Neural cell (in vitro differentiated cells): ENCODE results near the gene TRAPPC5. TPM values are rescaled to one million over a fixed set of nuclear protein-coding genes. Genes with fewer than 3 reads are reported as not detected.

Source experiments
- H2AFZ ChIP-seq: fragments of 200-600, 300-800 bp; sonication (generic), shearing (Covaris generic); 2 replicates; pipeline ENCODE4 v1.6.0; 2014; ENCODE audit warnings: low read depth, mild to moderate bottlenecking, antibody characterized with exemption, low read length, moderate library complexity
- H3F3A ChIP-seq: fragments of 200-600 bp; shearing (Covaris generic); 2 replicates; pipeline ENCODE4 v1.6.1; 2016; ENCODE audit warnings: mild to moderate bottlenecking, moderate library complexity, mixed read lengths, antibody characterized with exemption, low read length; ENCODE audit not compliant: insufficient read depth, poor library complexity, severe bottlenecking
- H3K27ac ChIP-seq: fragments of 200-600, 300-800 bp; sonication (generic), shearing (Covaris generic); 2 replicates; pipeline ENCODE4 v1.5.1; 2014; ENCODE audit warnings: mild to moderate bottlenecking, low read length, moderate library complexity
- H3K27me3 ChIP-seq: fragments of 300-800, 200-600 bp; sonication (generic), shearing (Covaris generic); 2 replicates; pipeline ENCODE4 v1.6.0; 2014; ENCODE audit warnings: mild to moderate bottlenecking, low read depth, low read length, moderate library complexity; ENCODE audit not compliant: insufficient read depth
- H3K36me3 ChIP-seq: fragments of 300-800, 200-600 bp; sonication (generic), shearing (Covaris generic); 2 replicates; pipeline ENCODE4 v1.5.1; 2014; ENCODE audit warnings: mild to moderate bottlenecking, antibody characterized with exemption, low read length, moderate library complexity; ENCODE audit not compliant: insufficient read depth
- H3K4me2 ChIP-seq: fragments of 300-800, 200-600 bp; sonication (generic), shearing (Covaris generic); 2 replicates; pipeline ENCODE4 v1.6.0; 2014; ENCODE audit warnings: mild to moderate bottlenecking, low read length
- H3K4me3 ChIP-seq: fragments of 300-800, 200-600 bp; sonication (generic), shearing (Covaris generic); 2 replicates; pipeline ENCODE4 v1.5.1; 2014; ENCODE audit warnings: mild to moderate bottlenecking, low read length, moderate library complexity
- H3K79me2 ChIP-seq: fragments of 200-600 bp; shearing (Covaris generic); replicated peaks from 2 replicates; pipeline ENCODE4 v1.6.0; 2014; ENCODE audit warnings: mild to moderate bottlenecking, low read length, moderate library complexity; ENCODE audit not compliant: insufficient read depth
- H3K9ac ChIP-seq: fragments of 300-800, 200-600 bp; sonication (generic), shearing (Covaris generic); 2 replicates; pipeline ENCODE4 v1.6.1; 2016; ENCODE audit warnings: mild to moderate bottlenecking, low read length, mixed read lengths
- H3K9me2 ChIP-seq: fragments of 200-600 bp; shearing (Covaris generic); 2 replicates; pipeline ENCODE4 v1.6.1; 2016; ENCODE audit warnings: mild to moderate bottlenecking, low read length, mixed read lengths; ENCODE audit not compliant: insufficient read depth
- H3K9me3 ChIP-seq: fragments of 200-600, 300-800 bp; sonication (generic), shearing (Covaris generic); 2 replicates; pipeline ENCODE4 v1.6.1; 2016; ENCODE audit warnings: mild to moderate bottlenecking, mixed run types, low read length, moderate library complexity, mixed read lengths
- H4K20me1 ChIP-seq: fragments of 200-600 bp; shearing (Covaris generic); 2 replicates; pipeline ENCODE4 v1.6.1; 2016; ENCODE audit warnings: mild to moderate bottlenecking, mixed run types; ENCODE audit not compliant: insufficient read depth
- EP300 ChIP-seq: fragments of 450-650 bp; conservative IDR thresholded peaks from 2 replicates; pipeline ENCODE4 v1.6.1; 2014; ENCODE audit warnings: antibody characterized with exemption, mild to moderate bottlenecking, moderate library complexity; ENCODE audit not compliant: poor library complexity, severe bottlenecking
- EZH2 ChIP-seq: fragments of 200-600, 300-800 bp; shearing (Covaris generic), sonication (generic); IDR thresholded peaks from 2 replicates; pipeline ENCODE4 v1.6.1; 2014; ENCODE audit warnings: antibody characterized with exemption, low read length, borderline replicate concordance, mild to moderate bottlenecking; ENCODE audit not compliant: insufficient read depth, poor library complexity, severe bottlenecking
- MXI1 ChIP-seq: fragments of 450-650 bp; conservative IDR thresholded peaks from 2 replicates; pipeline ENCODE4 v1.6.1; 2014; ENCODE audit warnings: antibody characterized with exemption, mild to moderate bottlenecking; ENCODE audit not compliant: poor library complexity, severe bottlenecking
- POLR2AphosphoS5 ChIP-seq: IDR thresholded peaks from 2 replicates; pipeline ENCODE4 v1.6.1; 2012
- RAD21 ChIP-seq: fragments of 450-650 bp; conservative IDR thresholded peaks from 2 replicates; pipeline ENCODE4 v1.6.1; 2014; ENCODE audit warnings: antibody characterized with exemption, mild to moderate bottlenecking, moderate library complexity
- SMC3 ChIP-seq: fragments of 450-650 bp; conservative IDR thresholded peaks from 2 replicates; pipeline ENCODE4 v1.6.1; 2014; ENCODE audit warnings: antibody characterized with exemption, mild to moderate bottlenecking, moderate library complexity; ENCODE audit not compliant: poor library complexity
- TAF1 ChIP-seq: IDR thresholded peaks from 2 replicates; pipeline ENCODE4 v1.6.1; 2012; ENCODE audit warnings: low read depth
- polyA plus RNA-seq: library from polyadenylated mRNA; depleted of rRNA; stranded (reverse); fragments of >200 nt; gene quantifications from 2 replicates; pipeline ENCODE4 v1.2.3, GENCODE V29; 2014
- TF ChIP-seq, protein P1 (sequence below): fragments of 450-650 bp; IDR thresholded peaks from 2 replicates; pipeline ENCODE4 v1.5.1; 2014; ENCODE audit warnings: antibody characterized with exemption, mild to moderate bottlenecking, moderate library complexity; ENCODE audit not compliant: poor library complexity, severe bottlenecking
- TF ChIP-seq, protein P2 (sequence below): IDR thresholded peaks from 2 replicates; pipeline ENCODE4 v1.6.1; 2012; ENCODE audit warnings: borderline replicate concordance

The TRAPPC5 gene
- polyA plus RNA-seq, 1 donor from 2014 or later, result 88.5 TPM

DNA sequence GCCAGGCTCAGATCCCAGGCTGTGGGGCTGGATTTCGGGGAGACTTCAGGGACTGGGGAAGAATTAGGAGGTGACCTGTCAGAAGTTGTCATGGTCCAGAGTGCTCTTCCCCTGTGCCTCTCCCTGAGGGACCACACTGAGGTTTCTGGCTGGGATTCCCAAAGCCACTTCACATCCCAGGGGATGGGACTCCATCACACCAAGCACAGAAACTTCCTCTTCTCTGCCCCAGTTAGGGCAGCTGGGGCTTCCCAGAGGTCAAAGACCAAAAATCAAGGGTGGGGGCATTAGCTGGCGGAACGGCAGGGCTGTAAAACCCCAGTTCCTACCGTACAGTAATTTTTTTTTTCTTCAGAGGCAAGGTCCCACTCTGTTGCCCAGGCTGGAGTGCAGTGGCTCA is 13.9 kb downstream of the TRAPPC5 start:
- H3K36me3 ChIP-seq, result no peaks in the 10 kb centered on the region
- no peaks in the 10 kb centered on the region for H3K9me2 ChIP-seq
- H3K4me3 ChIP-seq, result no peak overlapping the region
- no peaks in the 10 kb centered on the region for H3K79me2 ChIP-seq
- no peak overlapping the region for H3K9ac ChIP-seq
- no peaks in the 10 kb centered on the region for H4K20me1 ChIP-seq
- no peak overlapping the region for H3K27ac ChIP-seq
- no peaks in the 10 kb centered on the region for H3K9me3 ChIP-seq
- no peak overlapping the region for H3K4me2 ChIP-seq
- TF ChIP-seq, protein P1, sequence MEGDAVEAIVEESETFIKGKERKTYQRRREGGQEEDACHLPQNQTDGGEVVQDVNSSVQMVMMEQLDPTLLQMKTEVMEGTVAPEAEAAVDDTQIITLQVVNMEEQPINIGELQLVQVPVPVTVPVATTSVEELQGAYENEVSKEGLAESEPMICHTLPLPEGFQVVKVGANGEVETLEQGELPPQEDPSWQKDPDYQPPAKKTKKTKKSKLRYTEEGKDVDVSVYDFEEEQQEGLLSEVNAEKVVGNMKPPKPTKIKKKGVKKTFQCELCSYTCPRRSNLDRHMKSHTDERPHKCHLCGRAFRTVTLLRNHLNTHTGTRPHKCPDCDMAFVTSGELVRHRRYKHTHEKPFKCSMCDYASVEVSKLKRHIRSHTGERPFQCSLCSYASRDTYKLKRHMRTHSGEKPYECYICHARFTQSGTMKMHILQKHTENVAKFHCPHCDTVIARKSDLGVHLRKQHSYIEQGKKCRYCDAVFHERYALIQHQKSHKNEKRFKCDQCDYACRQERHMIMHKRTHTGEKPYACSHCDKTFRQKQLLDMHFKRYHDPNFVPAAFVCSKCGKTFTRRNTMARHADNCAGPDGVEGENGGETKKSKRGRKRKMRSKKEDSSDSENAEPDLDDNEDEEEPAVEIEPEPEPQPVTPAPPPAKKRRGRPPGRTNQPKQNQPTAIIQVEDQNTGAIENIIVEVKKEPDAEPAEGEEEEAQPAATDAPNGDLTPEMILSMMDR, result no peak
- TF ChIP-seq RAD21, result no peak
- TF ChIP-seq EZH2, result no peak
- no peak for TF ChIP-seq POLR2AphosphoS5
- no peak overlapping the region for H2AFZ ChIP-seq
- no peaks in the 10 kb centered on the region for H3K27me3 ChIP-seq
- no peaks in the 10 kb centered on the region for H3F3A ChIP-seq

DNA sequence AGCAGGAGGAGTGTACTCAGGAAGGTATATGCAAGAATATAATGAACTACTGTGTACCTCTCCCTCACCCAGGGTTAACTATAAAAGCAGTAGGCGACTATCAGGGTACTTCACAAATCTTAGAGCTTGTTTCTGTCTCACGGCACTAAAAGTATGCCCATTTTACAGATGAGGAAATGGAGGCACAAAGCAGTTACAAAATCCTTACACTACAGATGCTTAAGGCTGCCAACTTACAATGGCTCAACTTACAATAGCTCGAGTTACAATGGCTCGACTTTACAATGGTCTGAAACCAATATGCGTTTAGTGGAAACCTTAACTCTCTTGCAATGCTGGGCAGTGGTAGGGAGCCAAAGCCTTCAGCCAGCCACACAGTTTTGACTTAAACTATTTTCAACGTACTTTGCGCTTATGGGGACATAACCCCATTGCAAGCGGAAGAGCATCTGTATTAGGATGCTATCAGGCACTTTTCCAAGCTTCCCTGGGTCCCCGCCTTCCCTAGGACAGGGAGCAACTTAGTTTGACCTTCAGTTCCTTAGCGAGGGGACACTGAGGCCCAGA is 17.2 kb downstream of the TRAPPC5 start:
- no peak overlapping the region for H3K4me2 ChIP-seq
- TF ChIP-seq MXI1 (no peak), TAF1 (no peak), RAD21 (no peak), SMC3 (no peak), EZH2 (no peak)
- TF ChIP-seq, protein P1, result no peak

DNA sequence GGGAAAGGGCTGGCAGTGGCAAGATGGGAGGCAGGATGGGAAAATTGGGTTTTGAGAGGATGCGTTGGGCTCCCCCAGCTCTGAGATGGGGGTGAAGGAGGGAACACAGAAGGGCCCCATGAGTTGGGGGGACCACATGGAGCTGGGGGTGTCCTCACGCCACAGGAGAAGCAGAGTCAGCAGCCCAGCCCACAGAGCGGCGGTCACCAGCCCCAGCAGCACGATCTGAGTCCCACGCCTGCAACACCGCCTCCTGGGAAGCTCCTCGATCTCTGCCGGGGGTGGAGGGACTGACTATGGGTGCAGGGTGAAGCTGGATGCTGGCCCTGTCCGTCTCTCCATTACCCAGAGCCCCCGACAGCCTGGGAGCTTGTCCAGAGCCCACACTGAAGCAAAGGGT is 17.9 kb downstream of the TRAPPC5 start:
- TF ChIP-seq SMC3 (no peak), TAF1 (no peak), EP300 (no peak), MXI1 (no peak), POLR2AphosphoS5 (no peak), RAD21 (no peak), EZH2 (no peak)
- TF ChIP-seq, protein P2, sequence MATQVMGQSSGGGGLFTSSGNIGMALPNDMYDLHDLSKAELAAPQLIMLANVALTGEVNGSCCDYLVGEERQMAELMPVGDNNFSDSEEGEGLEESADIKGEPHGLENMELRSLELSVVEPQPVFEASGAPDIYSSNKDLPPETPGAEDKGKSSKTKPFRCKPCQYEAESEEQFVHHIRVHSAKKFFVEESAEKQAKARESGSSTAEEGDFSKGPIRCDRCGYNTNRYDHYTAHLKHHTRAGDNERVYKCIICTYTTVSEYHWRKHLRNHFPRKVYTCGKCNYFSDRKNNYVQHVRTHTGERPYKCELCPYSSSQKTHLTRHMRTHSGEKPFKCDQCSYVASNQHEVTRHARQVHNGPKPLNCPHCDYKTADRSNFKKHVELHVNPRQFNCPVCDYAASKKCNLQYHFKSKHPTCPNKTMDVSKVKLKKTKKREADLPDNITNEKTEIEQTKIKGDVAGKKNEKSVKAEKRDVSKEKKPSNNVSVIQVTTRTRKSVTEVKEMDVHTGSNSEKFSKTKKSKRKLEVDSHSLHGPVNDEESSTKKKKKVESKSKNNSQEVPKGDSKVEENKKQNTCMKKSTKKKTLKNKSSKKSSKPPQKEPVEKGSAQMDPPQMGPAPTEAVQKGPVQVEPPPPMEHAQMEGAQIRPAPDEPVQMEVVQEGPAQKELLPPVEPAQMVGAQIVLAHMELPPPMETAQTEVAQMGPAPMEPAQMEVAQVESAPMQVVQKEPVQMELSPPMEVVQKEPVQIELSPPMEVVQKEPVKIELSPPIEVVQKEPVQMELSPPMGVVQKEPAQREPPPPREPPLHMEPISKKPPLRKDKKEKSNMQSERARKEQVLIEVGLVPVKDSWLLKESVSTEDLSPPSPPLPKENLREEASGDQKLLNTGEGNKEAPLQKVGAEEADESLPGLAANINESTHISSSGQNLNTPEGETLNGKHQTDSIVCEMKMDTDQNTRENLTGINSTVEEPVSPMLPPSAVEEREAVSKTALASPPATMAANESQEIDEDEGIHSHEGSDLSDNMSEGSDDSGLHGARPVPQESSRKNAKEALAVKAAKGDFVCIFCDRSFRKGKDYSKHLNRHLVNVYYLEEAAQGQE, result no peak
- TF ChIP-seq, protein P1, result no peak
- Histone ChIP-seq H3K9ac (no peak overlapping the region), H3K79me2 (no peaks in the 10 kb centered on the region), H3F3A (no peaks in the 10 kb centered on the region), H4K20me1 (no peaks in the 10 kb centered on the region), H3K9me2 (no peaks in the 10 kb centered on the region), H3K27ac (no peak overlapping the region), H3K4me3 (no peak overlapping the region), H3K4me2 (no peak overlapping the region), H3K9me3 (no peaks in the 10 kb centered on the region), H2AFZ (no peak overlapping the region), H3K36me3 (no peaks in the 10 kb centered on the region), H3K27me3 (no peaks in the 10 kb centered on the region)

More for the DNA sequence above, 17.2 kb downstream of the TRAPPC5 start:
- Histone ChIP-seq H3K79me2 (no peaks in the 10 kb centered on the region), H3K27me3 (no peaks in the 10 kb centered on the region), H3K9ac (no peak overlapping the region), H4K20me1 (no peaks in the 10 kb centered on the region), H3K9me2 (no peaks in the 10 kb centered on the region), H3K9me3 (no peaks in the 10 kb centered on the region), H3K4me3 (no peak overlapping the region), H2AFZ (no peak overlapping the region), H3F3A (no peaks in the 10 kb centered on the region), H3K36me3 (no peaks in the 10 kb centered on the region), H3K27ac (no peak overlapping the region)
